GM19193 (cell line): ENCODE results near the gene TEKT3.

Experiments used
- POLR2A ChIP-seq: IDR thresholded peaks from 4 replicates; pipeline ENCODE4 v1.6.1; 2011; ENCODE audit not compliant: insufficient read depth, insufficient read length; ENCODE audit errors: extremely low read depth

The TEKT3 gene

DNA sequence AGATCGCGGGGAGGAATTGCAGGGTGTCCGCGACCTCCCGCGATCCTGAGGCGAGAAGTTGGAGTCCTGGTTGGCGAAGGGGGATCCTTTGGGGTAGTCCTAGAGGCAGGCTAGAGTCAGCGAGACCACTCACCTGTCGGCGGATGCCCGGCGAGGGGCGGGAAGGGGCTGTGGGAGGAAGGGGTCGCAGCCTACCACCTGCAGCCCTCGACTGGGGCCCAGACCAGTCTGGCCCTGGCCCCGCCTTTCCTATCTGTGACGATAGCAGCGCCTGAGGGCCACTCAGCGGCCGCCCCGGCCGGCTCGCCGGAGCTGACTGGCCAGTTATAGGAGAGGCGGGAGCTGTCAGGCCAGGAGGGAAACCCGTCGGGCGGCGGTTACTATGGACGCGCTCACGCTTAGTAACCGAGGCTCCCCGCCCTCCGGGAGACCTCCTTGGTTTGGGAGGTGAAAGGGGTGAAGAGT lies at the start of gene TEKT3:
Gene TEKT3, minus strand, starts transcription at position 213 of the 465 bp plus-strand sequence. CDS start 10,012 bp downstream, outside the sequence.
- no peak for TF ChIP-seq POLR2A

DNA sequence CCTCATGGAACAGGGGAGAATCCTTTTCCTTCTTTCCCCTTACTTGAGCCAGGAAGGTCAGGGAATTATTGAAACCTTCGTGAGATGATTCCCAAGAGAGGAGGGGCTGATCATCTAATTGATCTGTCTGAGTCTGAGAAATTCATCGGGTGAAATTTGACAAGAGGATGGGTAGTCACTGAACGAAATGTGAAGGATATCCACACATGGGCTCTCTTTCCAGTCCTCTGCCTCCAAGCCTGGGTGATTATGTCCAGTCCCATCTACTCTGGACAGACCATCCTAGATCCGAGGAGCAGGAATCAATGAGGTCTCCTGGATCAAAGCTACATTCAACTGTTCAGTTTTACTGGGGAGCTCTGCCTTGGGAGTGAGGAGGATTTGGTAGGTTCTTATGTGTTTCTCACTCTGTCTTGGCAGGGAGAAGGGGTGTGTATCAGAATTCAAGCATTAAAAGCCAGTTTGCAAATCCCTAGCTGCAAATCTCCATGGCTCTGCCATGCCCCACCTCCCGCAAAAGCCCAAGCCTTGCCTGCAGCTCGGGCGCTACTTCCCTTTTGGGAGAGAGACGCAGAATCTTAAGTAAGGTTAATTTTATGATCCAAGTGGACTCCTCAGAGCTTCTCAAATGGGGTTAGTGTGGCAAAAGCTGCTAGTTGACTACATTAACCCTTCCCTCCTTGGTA lies 47.1 kb upstream of the TEKT3 start:
- TF ChIP-seq POLR2A, result no peak

DNA sequence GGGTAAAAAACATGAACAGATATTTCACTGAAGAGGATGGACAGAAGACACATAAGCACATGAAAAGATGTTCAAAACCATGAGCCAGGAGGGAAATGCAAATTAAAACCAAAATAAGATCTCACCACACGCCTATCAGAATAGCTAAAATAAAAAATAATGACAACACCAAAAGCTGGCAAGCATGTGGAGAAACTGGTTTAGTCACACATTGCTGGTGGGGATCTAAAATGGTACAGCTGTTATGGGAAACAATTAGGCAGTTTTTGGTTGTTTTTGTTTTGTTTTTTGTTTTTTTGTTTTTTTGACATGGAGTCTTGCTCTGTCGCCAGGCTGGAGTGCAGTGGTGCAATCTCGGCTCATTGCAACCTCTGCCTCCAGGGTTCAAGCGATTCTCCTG lies 44.7 kb upstream of the TEKT3 start:
- no peak for TF ChIP-seq POLR2A

DNA sequence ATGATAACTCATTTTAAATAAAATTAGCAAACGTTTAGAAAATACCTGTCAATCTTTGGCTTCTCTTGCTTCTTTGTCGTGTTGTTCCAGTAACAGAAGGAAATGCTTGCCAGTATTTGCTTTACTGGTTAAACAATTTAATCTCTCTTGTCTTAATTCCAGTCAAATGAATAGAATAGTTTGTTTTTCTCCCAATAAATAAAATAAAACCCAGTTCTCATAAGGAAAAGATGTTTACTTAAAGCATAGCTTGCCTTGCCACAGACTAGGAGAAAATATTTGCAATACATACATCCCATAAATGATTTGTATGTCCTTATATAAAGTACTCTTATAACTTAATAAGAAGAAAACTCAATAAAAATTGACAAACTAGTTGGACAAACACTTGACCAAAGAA lies 43.9 kb upstream of the TEKT3 start:
- no peak for TF ChIP-seq POLR2A

DNA sequence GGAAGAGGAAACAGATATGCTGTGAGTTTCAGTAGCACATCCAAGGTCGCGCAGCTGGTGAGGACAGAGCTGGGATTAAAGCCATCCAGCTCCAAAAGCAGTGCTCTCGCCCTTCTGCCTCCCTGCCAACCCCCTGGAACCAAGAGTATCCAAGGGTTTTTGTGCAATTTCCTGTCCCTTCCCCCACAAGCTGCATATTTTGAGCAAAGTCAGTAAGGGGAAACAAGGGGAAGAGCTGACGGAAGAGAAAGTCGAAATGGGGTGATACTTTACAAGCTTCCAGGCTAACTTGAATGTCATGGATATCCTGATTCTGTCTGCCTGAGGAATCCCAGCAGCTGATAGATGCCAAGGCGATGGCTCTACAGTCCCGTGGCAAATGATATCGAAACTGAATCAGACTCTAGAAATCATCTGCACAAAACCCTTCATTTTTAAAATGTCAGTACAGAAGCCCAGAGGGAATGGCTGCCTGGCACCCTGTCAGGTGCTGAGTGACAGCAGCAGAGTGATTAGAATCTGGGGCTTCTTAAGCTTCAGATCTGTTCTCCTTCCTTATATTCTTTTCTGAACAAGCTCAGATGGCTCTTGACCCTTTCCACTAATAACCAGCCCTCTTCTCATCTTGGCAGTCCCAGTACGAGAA lies 42.9 kb upstream of the TEKT3 start:
- TF ChIP-seq POLR2A, result no peak

DNA sequence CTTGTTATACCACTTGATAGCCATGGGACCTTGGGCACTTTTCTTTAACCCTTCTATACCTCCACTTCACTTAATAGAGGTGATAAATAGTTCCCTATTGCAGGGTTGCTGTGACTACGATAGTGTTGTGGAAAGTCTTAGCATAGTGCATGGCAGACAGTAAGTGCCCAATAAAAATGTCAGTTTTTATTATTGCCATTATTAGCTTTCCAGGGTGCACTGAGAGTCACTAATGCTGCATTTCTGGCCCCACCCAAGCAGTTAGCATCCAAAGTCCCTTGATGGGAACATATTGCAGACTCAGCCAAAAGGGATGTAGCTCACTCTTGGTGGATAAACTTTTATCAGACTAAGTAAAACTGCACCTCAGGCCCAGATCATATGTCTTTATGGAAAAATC lies 41.5 kb upstream of the TEKT3 start:
- no peak for TF ChIP-seq POLR2A

DNA sequence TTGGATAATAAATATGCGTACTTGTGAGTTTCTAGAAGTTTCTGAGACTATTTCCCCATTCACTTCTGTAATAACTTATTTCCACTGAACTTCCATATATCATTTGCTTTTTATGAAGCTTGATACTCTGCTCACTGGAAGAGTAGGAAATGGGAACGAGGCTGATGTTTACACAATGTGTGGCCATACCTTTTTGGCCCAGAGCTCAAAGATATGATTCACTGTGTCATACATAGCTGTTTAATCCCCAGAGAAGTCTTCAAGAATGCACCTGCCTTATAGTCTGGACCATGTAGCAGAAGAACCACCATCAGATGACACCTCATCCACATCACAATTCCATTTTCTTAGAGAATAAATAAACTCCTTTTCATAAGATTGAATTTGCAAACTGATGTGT lies 40.3 kb upstream of the TEKT3 start:
- TF ChIP-seq POLR2A, result no peak

DNA sequence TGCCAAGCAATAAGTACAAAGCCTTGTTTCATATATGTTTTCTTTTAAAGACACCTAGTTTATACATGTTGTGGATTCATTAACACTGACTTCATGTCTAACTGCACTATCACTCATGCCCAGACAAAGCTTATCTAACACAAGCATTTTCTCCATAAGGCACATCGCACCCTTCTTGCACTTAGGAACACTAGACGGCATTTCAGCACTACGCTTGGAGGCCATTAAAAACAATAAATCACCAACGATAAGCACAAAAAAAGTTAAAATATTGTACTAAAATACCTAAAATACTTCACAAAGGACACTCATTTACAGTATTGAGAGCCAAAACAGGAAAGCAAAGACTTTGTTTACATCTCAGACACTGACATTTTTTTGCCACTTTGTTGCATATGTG lies 39.0 kb upstream of the TEKT3 start:
- no peak for TF ChIP-seq POLR2A

DNA sequence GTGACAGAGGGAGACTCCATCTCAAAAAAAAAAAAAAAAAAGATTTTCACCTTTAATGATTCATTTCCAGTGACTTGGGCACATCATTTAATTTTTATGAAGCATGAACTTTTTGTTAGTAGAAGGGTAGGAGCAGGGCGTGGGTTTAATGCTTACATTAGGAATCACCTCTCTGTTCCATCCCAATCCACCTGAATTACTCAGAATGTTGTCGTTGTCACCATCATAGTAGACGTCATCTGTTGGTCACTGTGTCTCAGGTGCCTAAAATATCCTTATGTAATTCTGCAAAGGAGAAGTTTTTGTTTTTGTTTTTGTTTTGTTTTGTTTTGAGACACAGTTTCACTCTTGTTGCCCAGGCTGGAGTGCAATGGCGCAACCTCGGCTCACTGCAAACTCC lies 38.3 kb upstream of the TEKT3 start:
- no peak for TF ChIP-seq POLR2A

DNA sequence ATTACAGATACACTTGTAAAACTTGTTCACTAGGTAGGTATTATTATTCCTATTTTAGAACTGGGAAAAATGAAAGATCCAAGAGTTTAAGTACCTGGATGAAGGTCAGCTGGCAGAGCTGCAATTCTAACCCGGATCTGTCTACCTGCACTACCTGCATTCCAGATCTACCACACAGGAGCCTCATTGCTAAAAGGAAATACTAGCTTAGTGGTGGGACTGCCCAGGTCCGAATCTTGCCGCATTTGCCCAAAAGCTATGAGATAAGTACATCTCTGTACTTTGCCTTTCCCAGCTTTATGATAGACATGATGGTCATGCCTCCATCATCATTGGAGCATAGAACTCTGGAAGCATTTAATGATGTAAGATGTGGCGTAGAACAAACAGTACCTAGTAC lies 36.8 kb upstream of the TEKT3 start:
- TF ChIP-seq POLR2A, result no peak

DNA sequence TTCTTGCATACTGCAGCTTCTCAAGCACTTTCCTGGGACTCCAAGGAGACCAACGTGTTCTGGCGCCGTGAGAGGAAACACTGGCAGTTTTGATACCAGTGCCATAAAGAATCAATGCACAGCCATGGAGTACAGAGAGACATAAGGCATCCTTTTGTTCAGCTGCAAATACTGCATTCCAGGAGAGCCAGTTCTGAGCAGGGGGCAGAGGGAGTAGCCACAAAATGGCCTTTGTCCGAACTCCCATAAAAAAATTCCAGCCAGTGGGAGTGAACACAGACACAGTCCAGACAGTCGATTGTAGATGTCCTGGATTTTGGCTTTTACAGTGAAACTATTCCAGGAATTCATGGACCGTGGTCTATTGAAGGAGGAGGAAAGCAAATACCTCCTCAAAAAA lies 36.2 kb upstream of the TEKT3 start:
- TF ChIP-seq POLR2A, result no peak

DNA sequence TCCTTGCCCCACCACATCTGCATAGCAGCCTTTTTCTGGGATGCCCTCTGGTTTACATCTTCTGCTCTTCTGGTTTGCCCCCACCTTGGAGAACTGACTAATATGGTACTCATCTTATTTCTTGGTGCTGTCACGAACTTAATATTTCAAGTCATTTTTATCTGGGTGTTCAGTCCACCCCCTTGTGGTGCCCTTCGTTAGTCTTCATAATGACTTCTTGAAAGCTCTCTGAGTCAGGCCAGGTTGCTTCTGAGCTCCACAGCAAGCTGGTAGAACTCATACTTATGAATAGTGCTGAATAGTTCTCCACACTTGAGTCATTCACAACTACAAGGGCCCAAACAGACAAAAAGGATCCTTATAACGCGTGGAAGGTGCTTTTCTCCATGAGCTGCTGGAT lies 35.8 kb upstream of the TEKT3 start:
- no peak for TF ChIP-seq POLR2A

DNA sequence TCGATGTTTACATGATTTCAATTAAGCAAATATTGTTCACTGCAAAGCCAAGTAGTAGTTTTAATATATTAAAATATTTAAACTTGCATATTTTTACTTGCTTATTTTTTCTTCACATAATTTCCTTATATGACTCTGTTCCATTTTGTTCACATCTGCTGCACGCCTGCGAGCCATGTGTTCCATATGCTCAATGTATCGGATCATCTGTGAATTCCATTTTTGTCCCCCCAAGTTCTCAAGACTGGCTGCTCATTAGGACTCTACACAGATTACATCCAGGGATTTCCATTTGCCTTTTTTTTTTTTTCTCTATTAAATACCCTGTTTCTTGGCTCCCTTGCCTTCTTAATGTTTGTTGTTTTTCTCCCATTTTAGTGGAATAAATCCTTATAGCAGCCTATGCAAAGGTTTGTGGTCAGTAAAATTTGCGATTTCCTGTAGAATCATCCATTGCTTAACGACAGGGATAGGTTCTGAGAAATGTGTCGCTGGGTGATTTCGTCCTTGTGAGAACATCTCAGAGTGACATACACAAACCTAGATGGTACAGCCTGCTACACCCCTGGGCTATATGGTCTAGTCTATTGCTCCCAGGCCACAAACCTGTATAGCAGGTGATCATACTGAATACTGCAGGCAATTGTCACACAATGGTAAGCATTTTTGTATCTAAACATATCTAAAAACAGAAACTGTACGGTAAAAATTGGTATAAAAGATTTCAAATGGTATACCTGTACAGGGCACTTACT lies 30.2 kb upstream of the TEKT3 start:
- no peak for TF ChIP-seq POLR2A

DNA sequence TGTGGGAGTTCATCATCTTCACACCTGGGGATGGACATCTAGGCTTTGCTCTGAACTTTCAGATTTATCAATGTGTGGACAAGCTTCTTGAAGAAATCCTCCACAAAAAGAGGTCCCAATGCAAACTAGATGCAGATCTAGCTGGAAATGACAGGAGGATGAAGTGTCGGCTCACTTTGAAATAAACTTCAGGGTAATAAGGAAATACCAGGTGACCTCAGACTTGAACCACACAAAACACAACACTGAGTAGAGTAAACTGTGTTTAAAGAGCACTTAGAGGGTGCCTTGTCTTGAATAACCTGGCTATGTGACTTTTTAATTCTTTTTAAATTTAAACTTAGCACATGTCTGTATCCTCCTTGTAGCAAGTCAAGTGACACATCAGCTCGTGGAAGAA lies 27.2 kb upstream of the TEKT3 start:
- no peak for TF ChIP-seq POLR2A

DNA sequence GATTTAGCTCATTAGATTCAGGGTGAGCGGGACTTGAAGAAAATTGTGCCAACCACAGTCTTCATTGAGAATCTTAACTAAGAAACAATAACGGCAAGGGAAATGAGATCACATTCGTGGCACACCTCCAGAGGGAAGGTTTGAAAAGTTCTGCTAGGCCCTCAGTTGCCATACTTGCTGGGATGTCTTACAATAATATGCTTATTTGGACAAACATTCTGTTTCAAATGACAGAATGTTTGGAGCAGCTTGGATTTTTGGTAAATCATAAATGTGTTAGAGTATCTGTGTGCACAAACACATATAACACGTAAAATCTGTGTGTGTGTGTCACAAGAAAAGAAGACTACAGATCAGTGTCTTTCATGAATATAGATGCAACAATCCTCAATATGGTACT lies 24.6 kb upstream of the TEKT3 start:
- TF ChIP-seq POLR2A, result no peak

DNA sequence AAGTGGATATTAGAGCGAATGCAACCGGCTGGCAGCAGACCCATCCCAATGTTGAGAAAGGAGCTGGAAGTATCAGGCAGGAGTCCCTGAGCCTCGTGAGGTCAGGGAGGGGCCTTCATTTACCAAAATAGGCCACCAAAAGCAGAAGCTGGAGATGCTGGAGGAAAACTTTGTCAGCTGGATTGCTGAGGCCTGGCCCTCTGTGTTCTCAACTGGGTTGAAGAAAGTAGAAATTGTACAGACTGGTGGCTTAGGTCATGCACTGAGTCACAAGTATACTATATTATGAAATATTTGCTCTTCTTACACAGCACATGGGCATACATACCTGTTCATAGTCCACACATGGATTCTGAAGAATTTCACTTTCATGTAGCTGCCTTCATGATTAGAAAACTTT lies 23.2 kb upstream of the TEKT3 start:
- TF ChIP-seq POLR2A, result no peak
